Skeletal muscle satellite cell (primary cell): ENCODE measurements around the gene RPL23.
A peak's percentile ranks its signal among the peaks of the same experiment; 100 is the strongest.

Source experiments
- H3K27me3 ChIP-seq: 2 replicates; pipeline ENCODE4 v1.7.0; 2013; ENCODE audit warnings: low read length; ENCODE audit not compliant: control insufficient read depth, insufficient read depth
- H3K36me3 ChIP-seq: 2 replicates; pipeline ENCODE4 v1.7.0; 2013; ENCODE audit warnings: mild to moderate bottlenecking, control low read depth, low read length; ENCODE audit not compliant: insufficient read depth
- H3K4me1 ChIP-seq: 2 replicates; pipeline ENCODE4 v1.7.0; 2013; ENCODE audit warnings: low read length; ENCODE audit not compliant: control insufficient read depth, insufficient read depth
- H3K4me2 ChIP-seq: 2 replicates; pipeline ENCODE4 v1.7.0; 2013; ENCODE audit warnings: mild to moderate bottlenecking, low read length
- H3K4me3 ChIP-seq: 2 replicates; pipeline ENCODE4 v1.7.0; 2013; ENCODE audit warnings: low read length
- H3K9ac ChIP-seq: 2 replicates; pipeline ENCODE4 v1.7.0; 2013; ENCODE audit warnings: mild to moderate bottlenecking, low read depth, low read length, moderate library complexity
- H3K9me3 ChIP-seq: replicated peaks from 2 replicates; pipeline ENCODE4 v1.7.0; 2013; ENCODE audit warnings: mild to moderate bottlenecking, control low read depth, low read length

RPL23 gene

GRCh38 chr17:38893113-38893512 lies 39.6 kb upstream of the RPL23 start:
- Histone ChIP-seq H3K36me3 (peaks cover 83% of the 10 kb centered on the region), H3K4me3 (no peak overlapping the region), H3K4me2 (peak overlapping the region; percentile 34), H3K9ac (peak overlapping the region; percentile 27), H3K9me3 (no peaks in the 10 kb centered on the region), H3K27me3 (no peaks in the 10 kb centered on the region), H3K4me1 (peaks cover 63% of the 10 kb centered on the region)

DNA sequence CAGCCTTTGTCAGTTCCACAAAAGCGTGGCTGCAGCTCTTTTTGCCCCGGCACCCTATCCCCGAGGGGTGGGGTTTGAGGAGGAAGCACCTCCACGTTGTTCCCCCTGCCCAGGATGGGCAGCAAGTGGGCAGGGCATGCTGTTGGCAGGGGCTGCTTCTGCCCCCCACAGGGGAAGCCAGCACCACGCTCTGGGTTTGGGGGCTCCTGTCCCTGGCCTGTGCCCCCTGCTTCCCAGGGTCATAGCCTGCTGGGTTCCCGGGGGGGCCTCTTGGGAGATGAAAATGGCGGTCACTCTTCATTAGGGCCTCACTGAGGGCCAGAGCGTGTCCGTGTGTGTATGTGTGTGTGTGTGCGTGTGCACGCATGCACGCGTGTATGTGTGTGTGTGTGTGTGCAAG lies 39.1 kb upstream of the RPL23 start:
- Histone ChIP-seq H3K9ac (no peak overlapping the region), H3K36me3 (peaks cover 85% of the 10 kb centered on the region), H3K4me1 (peaks cover 58% of the 10 kb centered on the region), H3K9me3 (no peaks in the 10 kb centered on the region), H3K4me3 (no peak overlapping the region), H3K27me3 (no peaks in the 10 kb centered on the region), H3K4me2 (no peak overlapping the region)

DNA sequence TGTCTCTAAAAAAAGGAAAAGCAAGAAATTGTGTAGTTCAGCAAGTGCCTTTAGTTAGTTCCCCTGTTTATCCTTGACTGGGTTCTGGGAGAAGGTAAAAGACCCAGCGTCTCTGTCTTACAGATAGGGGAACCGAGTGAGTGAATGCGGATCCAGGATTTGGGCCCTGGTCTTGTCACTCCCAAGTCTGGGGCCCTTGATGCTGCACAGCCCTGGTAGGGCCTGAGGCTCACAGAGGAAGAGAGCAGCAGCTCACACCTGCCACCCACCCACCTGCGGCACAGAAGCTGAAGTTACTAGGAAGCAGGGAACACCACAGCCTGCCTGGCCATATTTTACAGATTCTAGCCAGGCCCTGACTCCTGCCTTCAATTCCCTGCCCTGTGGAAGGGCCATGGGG lies 38.6 kb upstream of the RPL23 start:
- peaks cover 90% of the 10 kb centered on the region for H3K36me3 ChIP-seq
- H3K27me3 ChIP-seq = no peaks in the 10 kb centered on the region
- no peaks in the 10 kb centered on the region for H3K9me3 ChIP-seq
- no peak overlapping the region for H3K4me2 ChIP-seq
- H3K4me1 ChIP-seq = peaks cover 55% of the 10 kb centered on the region
- H3K9ac ChIP-seq = no peak overlapping the region
- H3K4me3 ChIP-seq = no peak overlapping the region

GRCh38 chr17:38891441-38891840 lies 37.9 kb upstream of the RPL23 start:
- H3K36me3 ChIP-seq = peaks cover 87% of the 10 kb centered on the region
- no peak overlapping the region for H3K4me2 ChIP-seq
- peaks cover 52% of the 10 kb centered on the region for H3K4me1 ChIP-seq
- no peak overlapping the region for H3K4me3 ChIP-seq
- no peaks in the 10 kb centered on the region for H3K27me3 ChIP-seq
- H3K9ac ChIP-seq = no peak overlapping the region
- no peaks in the 10 kb centered on the region for H3K9me3 ChIP-seq

- no peak overlapping the region for H3K9ac ChIP-seq
These were observed 36.9 kb upstream of the RPL23 start for GRCh38 chr17:38890410-38890746.

GRCh38 chr17:38889745-38890409 lies 36.4 kb upstream of the RPL23 start:
- Histone ChIP-seq H3K9me3 (no peaks in the 10 kb centered on the region), H3K4me1 (peaks cover 52% of the 10 kb centered on the region), H3K27me3 (no peaks in the 10 kb centered on the region), H3K4me3 (no peak overlapping the region), H3K9ac (no peak overlapping the region), H3K4me2 (no peak overlapping the region), H3K36me3 (peaks cover 91% of the 10 kb centered on the region)

More at GRCh38 chr17:38890410-38890746, 36.9 kb upstream of the RPL23 start:
- Histone ChIP-seq H3K4me2 (no peak overlapping the region), H3K4me1 (peaks cover 52% of the 10 kb centered on the region), H3K36me3 (peaks cover 87% of the 10 kb centered on the region), H3K27me3 (no peaks in the 10 kb centered on the region), H3K9me3 (no peaks in the 10 kb centered on the region), H3K4me3 (no peak overlapping the region)

DNA sequence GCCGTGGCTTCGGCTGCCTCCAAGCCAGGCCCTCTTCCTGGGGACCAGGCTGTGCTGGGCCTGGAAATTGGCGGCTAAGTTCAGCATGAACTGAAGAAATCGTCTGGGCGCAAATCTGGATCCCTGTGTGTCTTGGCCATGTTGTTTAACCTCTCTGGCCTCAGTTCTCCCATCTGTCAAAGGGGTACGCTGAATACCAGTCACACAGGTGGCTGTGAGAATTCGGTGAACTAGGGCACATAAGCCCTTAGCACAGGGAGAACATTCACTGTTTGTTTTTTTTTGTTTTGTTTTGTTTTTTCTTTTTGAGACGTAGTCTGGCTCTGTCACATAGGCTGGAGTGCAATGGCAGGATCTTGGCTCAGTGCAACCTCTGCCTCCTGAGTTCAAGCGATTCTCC lies 35.3 kb upstream of the RPL23 start:
- H3K9me3 ChIP-seq = no peaks in the 10 kb centered on the region
- peaks cover 89% of the 10 kb centered on the region for H3K36me3 ChIP-seq
- no peak overlapping the region for H3K4me2 ChIP-seq
- H3K4me1 ChIP-seq = peaks cover 52% of the 10 kb centered on the region
- H3K4me3 ChIP-seq = no peak overlapping the region
- H3K27me3 ChIP-seq = no peaks in the 10 kb centered on the region
- no peak overlapping the region for H3K9ac ChIP-seq

GRCh38 chr17:38886643-38887010 lies 33.1 kb upstream of the RPL23 start:
- no peak overlapping the region for H3K4me3 ChIP-seq
- H3K4me2 ChIP-seq = peak overlapping the region; percentile 26
- H3K4me1 ChIP-seq = peaks cover 52% of the 10 kb centered on the region
- H3K9ac ChIP-seq = no peak overlapping the region
- no peaks in the 10 kb centered on the region for H3K9me3 ChIP-seq
- no peaks in the 10 kb centered on the region for H3K27me3 ChIP-seq
- H3K36me3 ChIP-seq = peaks cover 89% of the 10 kb centered on the region

GRCh38 chr17:38885728-38886642 lies 32.5 kb upstream of the RPL23 start:
- Histone ChIP-seq H3K36me3 (peaks cover 89% of the 10 kb centered on the region), H3K9me3 (no peaks in the 10 kb centered on the region), H3K4me2 (peak overlapping the region; percentile 63), H3K9ac (no peak overlapping the region), H3K4me1 (peaks cover 58% of the 10 kb centered on the region), H3K4me3 (no peak overlapping the region), H3K27me3 (no peaks in the 10 kb centered on the region)

DNA sequence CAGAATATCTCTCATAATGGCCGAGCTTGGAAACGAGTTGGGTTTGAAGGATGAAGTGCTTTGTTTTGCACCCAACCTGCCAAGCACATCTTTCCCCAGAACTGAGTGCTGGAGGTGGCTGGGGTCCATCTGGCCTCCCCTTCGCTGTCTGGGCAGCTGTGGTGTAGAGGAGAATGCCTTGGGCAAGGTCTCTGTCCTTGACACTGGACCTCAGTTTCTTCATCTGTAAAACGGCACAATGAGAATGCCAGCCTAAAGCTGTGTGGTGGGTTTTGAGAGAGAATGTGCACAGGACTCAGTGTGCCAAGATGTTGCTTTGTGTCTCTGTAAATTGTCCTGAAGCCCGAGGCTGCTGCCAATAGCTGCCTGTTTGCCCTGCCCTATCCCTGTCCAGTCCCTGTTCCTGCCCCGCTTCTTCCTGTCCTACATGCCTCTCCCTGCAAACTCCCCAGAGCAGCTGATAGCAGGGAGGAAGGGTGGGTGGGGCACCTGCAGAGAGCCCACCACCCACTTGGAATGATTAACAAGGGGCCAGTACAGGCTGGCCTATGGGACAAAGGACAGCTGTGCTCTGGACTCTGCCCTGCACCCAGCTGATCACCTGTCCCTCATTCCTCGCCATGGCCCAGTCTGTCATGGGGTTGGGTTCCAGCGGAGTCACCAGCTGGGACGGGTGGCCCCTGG lies 31.7 kb upstream of the RPL23 start:
- Histone ChIP-seq H3K4me3 (peak overlapping the region; percentile 15), H3K9me3 (no peaks in the 10 kb centered on the region), H3K4me2 (peak overlapping the region; percentile 63), H3K4me1 (peaks cover 66% of the 10 kb centered on the region), H3K27me3 (no peaks in the 10 kb centered on the region), H3K9ac (no peak overlapping the region), H3K36me3 (peaks cover 89% of the 10 kb centered on the region)
